Gastroesophageal sphincter (tissue), 3 donors: Measurements from ENCODE around the gene DUOX2.
"Not testable (repeated sequence)": the region's sequence is repeated elsewhere in the genome, so short reads cannot be mapped to it uniquely, and the experiment has no call there.

Experiments used
- EP300 ChIP-seq: sonication (generic); formaldehyde crosslinking; IDR thresholded peaks from one replicate; pipeline ENCODE4 v1.6.1; 2017; ENCODE audit warnings: antibody characterized with exemption, mild to moderate bottlenecking
- POLR2A ChIP-seq, 2 donors: fragments of 450-650 bp; IDR thresholded peaks; one replicate each; pipeline ENCODE4 v1.6.1; 2017; ENCODE audit warnings: antibody characterized with exemption in 2 of 2, mild to moderate bottlenecking in 2 of 2, moderate library complexity in 1 of 2
- POLR2AphosphoS5 ChIP-seq: sonication (generic); formaldehyde crosslinking; IDR thresholded peaks from one replicate; pipeline ENCODE4 v1.6.1; 2017; ENCODE audit warnings: antibody characterized with exemption
- TF ChIP-seq, protein P1 (sequence below), 4 experiments: fragments of 200-600 bp in 2 of 4; fragments of 450-650 bp in 2 of 4; sonication (generic) in 1 of 4; IDR thresholded peaks; one replicate each; pipeline ENCODE4 v1.5.1; 2017 to 2019; ENCODE audit warnings: antibody characterized with exemption in 4 of 4, mild to moderate bottlenecking in 2 of 4, moderate library complexity in 2 of 4

DNA sequence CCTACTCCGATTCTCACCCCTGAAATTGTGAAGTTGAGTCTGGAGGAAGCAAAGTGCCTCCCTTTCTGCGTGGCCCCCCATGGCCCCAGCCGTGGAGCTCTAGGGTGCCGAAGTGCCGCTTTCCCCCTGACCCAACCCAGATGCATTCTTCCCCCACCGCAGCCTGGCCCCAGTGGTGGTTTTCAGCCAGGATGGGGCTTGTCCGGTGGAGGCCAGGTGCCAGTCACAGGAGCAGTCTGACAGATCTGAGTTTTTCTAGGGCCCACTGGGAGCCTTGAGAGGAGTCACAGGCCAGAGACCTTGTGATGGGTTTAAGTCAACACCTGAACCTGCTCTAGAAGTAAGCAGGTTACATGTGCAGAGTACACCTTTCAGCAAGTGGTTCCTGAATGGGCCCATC lies 51.7 kb downstream of the DUOX2 start:
- not testable (repeated sequence) for TF ChIP-seq POLR2A (IDR thresholded peaks at IDR 0.05); POLR2AphosphoS5; EP300
- TF ChIP-seq, protein P1, sequence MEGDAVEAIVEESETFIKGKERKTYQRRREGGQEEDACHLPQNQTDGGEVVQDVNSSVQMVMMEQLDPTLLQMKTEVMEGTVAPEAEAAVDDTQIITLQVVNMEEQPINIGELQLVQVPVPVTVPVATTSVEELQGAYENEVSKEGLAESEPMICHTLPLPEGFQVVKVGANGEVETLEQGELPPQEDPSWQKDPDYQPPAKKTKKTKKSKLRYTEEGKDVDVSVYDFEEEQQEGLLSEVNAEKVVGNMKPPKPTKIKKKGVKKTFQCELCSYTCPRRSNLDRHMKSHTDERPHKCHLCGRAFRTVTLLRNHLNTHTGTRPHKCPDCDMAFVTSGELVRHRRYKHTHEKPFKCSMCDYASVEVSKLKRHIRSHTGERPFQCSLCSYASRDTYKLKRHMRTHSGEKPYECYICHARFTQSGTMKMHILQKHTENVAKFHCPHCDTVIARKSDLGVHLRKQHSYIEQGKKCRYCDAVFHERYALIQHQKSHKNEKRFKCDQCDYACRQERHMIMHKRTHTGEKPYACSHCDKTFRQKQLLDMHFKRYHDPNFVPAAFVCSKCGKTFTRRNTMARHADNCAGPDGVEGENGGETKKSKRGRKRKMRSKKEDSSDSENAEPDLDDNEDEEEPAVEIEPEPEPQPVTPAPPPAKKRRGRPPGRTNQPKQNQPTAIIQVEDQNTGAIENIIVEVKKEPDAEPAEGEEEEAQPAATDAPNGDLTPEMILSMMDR (IDR thresholded peaks at IDR 0.05) = not testable (repeated sequence)
